NCI-H2227 treated with DMSO at 0.1 percent for 48 hours (cell line): ENCODE data around the gene CDH4.
"Not testable (repeated sequence)": the region's sequence is repeated elsewhere in the genome, so short reads cannot be mapped to it uniquely, and the experiment has no call there.

ENCODE experiments used
- DNase-seq: peaks from one replicate; lab custom pipeline; 2025; lab: John Stamatoyannopoulos, UW

Gene CDH4

DNA sequence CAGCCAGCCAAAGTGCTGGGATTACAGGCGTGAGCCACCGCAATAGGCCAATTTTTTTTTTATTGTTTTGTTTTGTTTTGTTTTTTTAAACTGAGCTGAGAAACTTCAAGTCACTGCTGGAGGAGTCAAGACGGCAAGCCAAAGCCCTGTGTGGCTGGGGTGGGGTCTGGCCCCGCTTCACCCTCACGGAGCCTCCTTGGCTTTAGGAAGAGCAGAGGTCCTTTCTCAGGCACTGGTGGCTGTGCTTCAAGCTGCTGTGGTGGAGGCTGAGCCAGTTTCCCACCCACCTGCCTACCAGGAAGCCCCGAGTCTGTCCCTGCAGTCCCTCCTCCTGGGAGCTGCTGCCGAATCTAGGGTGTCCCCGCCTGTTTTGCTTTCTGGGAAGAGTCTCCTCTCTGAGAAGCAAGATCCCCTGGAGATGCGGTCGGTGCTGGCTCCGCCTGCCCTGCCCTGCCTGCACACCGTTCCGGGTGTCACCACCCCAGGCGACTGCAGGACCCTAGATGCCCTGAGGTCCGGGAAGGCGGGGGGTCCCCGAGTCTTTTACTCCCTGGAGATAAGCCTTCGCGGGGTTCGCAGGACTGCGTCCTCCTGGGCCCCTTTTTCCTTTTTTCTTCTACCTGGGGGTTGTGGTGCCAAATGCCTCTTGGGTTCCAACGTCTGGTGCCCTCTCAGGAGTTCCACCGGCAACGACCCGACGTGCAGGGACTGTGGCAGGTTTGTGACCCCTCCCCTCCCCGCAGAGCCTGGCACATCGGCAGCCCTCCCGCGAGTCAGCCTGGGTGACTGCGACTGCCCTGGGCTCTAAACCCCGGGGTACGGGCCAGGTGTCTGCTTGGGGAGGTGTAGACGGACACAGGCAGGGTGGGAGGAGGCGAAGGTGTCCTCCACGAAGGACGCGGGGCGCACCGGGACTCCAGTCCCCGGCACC, 712.9 kb downstream of the CDH4 start:
- DNase-seq = no peak

DNA sequence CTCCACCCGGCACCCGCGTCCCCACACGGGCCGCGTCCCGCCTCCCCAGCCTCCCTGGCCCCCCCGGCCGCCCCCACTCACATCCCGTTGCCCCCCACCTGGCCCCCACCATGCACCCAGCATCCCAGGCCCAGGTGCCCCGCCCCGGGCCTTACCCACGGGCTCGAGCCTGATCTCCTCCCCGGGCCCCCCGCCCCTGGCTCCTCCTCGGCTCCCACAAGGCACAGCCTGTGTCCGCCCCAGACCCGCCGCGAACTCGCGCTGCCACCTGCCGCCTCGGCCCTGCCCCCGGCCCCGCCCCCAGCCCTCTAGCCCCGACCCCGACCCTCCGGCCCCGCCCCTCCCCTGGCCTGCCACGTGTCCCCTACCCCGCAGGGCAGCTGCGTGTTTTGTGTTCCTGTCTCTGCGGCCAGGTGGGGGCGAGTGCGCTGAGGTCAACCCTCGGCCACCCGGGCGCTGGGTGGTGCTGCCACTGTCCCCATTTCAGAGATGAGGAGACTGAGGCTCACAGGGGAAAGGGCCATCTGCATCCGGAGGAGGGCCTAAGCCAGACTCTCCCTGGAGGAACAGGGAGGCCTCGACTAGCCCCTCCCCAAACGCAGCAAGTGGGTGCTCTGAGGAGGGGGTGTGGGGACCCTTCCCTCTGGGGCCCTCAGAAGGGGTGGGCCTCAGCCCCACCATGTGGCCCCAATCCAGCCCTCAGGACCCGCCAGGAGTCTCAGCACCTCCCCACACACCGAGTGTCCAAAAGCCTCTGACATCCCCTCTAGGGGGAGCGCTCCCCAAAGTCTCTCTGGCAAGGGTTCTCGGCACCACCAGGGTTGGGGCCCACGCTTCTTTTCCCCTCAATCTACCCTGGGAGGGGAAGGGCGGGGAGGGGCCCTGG, 713.8 kb downstream of the CDH4 start:
- no peak for DNase-seq

DNA sequence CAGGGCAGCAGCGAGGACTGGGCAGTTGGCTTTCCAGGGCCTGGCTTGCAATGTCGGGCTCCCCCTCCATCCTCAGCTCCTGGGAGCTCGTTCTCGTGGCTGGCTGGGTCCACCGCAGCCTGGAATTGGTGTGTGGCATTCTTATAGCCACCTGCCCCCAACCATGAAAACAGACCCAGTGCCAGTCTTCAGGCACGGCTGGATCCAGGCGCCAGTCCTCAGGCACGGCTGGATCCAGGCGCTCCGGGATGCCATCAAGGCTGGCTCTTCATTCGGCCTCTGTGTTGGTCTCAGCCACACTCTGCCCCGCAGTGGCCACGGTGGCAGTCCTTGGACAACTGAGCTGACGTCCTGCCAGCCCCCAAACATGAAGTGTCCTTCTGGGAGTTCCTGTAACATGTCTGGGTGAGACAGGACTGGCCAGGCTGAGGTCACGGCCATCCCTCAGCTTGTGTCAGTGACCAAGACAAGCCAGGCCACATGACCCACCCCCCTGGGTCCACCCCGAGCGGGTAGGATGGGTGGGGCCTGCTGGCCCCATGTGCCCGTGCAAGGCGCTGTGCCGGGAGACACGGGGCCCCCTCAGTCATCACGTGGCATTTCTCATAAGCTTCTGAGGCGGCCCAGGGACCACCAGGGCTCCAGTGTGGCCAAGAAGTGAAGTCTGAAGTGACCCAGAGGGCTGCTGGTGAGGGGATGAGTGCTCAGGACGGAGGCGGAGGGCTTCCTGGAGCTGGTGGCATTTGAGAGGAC, 714.6 kb downstream of the CDH4 start:
- DNase-seq = no peak

DNA sequence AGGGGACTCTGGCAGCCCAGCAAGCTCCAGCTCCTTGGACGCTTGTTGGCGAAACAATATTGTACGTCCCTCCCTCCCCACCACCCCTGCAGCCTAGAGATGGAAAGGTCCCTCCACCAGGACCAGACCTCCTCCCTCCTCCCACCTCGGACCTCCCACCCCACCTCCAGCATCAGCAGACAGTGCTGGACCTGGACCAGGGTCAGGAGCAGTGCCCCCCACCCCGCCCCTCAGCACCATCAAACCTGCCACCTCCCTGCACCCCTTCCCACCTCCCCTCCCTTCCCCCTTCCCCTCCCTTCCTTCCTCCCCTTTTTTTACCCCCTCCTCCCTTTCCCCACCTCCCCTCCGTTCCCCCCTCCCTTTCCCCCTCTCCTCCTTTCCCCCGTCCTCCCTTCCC, 715.2 kb downstream of the CDH4 start:
- no peak for DNase-seq

DNA sequence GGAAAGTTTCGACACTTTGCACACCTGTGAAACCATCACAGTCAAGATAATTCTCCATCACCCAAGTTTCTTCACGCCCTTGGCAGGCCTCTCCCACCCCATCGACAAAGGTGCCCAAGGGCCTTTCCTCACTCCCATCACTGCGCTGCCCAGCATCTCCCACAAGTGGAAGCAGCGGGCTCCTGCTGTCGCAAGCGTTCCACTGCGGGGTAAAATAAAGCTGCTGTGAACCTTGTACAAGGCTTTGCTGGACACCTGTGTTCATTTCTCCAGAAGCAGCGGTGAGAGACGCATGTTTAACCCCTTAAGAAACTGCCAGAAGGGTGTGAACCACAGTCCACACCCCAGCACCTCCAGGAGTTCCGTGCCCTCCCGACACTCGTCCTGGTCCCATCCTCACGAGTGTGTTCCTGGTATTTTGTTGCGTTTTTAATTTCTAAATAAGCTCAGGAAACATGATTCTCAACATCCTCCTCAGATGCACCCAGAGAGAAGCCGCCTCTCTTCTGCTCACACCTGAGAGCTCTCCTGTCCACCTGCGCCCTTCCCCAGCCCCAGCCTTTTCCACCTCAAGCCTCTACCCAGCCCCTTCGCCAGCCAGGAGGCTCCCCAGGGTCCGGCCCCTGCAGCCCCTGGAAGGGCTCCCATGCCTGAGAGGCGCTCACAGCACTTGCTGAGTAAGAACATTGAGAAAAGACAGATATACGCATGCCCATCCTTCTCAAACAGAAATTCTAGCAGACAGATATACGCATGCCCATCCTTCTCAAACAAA, 716.2 kb downstream of the CDH4 start:
- DNase-seq = no peak

DNA sequence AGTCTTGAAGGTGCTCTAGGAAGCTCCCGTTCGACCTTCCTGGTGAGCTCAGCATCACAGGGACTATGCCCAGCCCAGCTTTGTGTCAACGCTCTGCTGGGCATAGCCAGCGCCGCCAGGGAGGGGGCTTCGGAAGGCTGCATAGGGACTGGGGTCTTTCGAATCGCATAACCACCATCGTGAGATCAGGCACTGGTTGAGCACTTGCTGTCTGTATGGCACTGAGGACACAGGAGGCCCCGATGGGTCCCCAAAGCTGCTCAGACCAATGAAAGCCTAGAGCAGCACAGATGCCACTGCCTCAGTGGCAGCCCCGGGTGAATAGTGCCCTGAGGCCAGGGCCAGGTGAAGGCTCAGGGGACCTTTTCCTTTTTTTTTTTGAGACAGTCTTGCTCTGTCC, 716.9 kb downstream of the CDH4 start:
- no peak for DNase-seq

DNA sequence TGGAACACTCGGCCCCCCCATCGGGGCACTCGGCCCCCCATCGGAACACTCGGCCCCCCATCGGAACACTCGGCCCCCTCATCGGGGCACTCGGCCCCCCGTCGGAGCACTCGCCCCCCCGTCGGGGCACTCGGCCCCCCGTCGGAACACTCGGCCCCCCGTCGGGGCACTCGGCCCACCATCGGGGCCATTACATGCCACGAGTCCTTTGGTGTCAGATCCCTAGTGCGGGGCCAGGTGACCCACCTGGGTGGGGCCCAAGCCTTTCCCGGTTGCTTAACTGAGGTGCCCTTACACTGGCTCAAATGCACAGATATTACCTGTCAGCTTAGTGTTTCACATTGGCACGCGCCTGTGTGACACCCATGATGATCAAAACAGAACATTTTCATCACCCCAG, 717.7 kb downstream of the CDH4 start:
- no peak for DNase-seq

DNA sequence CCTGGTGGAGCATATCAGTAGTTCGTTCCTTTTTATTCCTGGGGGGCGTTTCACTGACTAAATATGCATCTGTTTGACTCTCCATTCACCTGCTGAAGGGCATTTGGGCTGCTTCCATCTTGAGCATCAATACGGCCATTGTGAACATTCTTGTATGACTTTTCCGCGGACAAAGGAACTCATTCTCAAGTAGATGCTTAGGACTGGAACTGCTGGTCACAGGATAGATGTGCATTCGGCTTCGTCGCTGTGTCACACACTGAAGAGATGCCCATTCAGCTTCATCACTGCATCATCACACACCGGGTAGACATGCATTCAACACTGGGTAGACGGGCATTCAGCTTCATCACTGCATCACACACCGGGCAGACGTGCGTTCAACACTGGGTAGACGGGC, 718.3 kb downstream of the CDH4 start:
- no peak for DNase-seq

DNA sequence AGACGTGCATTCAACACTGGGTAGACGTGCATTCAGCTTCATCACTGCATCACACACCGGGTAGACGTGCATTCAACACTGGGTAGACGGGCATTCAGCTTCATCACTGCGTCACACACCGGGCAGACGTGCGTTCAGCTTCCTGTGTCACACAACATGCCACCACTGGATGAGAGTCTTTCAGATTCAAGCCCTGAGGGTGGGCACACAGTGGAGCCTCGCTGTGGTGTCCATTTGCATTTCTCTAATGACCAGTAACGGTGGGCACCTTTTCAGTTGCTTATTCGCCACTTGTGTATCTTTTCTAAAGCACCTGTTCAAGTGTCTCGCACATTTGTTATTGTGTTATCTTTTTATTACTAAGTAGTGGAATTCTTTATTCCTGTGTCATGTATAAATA, 719.5 kb downstream of the CDH4 start:
- not testable (repeated sequence) for DNase-seq

DNA sequence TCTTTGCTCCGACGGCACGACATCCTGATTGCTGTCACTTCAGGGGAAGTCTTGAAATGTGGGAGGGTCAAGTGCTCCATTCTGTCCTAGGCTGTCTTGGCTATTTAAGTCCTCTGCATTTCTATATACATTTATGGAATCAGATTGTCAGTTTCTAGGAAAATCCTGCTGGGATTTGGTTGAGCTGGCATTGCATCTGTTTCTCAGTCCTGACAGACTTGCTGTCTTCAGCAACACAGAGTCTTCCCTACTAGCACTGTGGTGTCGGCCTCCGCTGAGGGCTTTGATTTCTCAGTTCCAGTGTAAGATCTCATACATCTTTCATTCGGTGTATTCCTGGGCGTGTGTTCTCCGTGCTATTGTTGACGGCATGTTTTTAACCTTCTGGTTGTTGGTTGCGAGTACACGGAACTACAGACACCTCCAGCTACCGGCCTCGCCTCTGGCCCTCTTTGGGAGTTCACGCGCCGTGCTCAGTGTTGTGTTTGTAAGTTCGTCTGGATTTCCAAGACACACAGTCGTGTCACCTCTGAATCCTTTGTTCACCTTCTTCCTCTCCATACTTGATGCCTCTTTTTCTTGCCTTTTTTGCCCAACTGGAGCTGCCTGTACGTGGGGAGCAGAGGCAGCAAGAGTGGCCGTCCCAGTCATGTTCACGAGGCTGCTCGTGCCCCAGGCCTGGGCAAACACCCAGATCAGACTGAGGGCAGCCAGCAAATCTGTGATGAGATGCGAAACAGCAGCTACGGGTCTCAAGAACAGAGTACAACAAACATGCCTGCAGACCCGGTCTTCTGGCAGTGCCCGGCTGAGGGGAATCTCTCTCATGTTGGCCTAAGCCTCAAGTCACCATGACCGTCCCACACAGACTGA, 720.8 kb downstream of the CDH4 start:
- no peak for DNase-seq

DNA sequence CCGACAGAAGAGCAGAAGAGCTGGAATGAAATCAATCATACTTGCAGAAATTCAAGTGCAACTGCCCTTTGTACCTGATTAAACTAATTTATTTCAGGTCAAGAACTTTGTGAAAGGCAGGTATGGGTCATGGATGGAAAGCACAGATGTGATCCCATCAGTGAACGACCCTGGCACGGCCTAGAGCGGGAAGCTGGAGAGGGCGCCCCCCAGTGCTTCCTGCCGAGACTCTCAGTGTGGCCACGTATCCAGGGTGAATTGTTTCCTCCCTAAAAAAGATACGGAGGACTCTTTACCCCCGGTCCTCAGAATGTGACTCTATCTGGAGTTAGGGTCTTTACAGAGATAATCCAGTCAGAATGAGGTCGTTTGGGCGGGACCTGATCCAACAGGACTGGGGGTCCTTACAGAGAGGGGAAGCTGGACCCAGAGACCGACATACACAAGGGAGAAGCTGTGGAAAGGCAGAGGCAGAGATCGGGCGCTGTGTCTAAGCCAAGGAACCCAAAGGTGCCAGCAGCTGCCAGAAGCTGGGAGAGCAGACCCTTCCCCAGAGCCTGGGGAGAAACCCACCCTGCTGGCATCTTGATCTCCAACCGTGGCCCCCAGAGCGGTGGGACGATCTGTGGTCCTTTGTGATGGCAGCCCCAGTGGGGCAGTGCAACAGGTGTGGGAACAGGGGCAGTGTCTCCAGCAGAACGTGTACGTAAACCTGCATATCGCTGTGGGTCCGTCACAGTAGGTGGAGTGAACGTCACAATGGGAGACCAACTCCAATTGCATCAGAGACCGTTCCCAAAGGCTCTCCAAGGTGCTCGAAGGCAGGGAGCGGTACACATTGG, 721.7 kb downstream of the CDH4 start:
- DNase-seq = no peak

DNA sequence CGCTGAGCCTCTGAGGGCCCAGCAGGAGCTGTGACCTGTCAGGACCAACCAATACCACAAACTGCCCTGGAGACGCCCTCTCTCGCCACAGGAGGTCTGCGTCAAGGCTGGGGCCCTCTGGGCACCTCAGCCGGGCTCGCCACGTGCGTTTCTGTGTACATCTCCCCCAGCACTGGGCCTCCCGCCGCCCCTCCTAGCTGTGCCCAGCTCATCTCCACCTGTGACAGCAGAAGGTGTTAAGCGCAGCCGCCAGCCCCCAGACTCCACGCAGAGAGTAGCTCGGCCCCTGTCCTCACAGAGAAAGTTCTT, 722.2 kb downstream of the CDH4 start:
- no peak for DNase-seq

DNA sequence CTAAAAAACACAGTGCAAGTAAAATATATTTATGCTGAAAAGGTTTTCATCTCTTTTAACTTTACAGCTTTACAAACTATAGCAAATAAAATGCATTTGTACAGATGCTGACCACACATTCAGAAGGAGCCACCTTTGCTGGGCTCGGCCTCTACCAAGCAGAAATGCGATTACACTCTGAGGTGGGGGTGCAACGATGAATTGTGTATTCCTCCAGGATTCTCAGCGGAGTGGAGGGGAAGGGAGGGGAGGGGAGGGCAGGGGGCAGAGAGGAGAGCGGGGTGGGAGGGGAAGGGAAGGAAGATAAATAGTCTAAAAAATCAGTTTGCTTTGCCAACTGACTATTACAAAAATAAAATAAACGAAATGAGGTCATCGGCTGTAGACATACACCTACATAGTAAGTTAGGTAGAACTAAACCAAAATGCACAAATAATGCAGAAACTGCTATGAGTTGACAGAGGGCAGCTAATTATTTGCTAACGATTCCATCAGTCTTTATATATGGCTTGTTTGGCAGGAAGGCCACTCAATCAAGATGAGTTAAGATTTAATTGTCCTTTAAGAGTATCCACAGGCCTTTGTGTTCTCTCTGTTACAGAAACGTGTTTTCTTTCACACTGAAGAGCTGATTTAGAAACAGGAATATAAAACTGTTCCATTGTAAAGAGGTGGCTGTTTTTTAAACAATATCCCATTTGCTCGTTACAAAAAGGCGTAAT, 723.5 kb downstream of the CDH4 start:
- no peak for DNase-seq

DNA sequence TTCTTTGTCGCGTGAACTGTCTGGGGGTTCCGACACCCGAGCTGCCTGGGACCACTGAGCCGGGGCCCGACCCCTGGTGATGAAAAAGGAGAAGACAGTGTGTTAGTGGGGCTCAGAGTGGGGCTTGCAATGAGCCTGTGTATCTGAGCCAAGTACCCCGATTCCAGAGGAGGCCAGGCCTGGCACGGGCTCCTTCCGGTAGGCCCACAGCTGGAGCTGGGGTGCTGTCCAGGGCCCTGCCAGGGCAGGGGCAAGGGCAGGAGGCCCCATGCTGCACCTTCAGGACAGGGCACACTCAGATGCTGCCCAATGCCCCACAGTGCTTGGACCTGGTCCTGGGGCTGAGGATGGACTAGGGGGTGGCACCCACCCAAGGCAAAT, 724.2 kb downstream of the CDH4 start:
- no peak for DNase-seq

DNA sequence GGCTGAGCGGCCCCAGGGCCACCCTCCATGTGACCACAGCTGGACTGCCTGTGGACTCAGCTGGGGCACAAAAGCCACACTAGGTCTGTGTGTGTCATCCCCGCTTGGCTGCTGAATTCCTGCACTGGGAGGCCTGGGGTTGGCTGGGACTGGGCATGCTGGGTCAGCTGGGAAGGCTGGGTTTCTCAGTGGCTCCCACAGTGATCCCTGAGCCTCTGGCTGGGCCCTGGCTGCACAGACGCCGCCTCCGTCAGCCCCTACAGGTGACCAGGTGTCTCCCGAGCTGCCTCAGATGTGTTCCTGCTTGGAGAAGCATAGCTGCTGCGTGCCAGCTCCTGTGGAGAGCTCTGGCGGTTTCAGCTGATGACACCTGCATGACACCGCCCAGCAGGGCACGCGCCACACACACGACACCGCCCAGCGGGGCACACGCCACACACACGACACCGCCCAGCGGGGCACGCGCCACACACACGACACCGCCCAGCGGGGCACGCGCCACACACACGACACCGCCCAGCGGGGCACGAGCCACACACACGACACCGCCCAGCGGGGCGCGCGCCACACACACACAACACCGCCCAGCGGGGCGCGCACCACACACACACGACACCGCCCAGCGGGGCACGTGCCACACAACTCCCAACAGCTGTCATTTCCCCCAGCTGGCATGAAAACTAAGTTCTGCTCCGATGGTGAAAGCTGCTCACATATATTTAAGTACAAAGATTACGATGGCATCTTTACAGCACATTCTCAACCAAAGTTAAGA, 724.8 kb downstream of the CDH4 start:
- DNase-seq = no peak

DNA sequence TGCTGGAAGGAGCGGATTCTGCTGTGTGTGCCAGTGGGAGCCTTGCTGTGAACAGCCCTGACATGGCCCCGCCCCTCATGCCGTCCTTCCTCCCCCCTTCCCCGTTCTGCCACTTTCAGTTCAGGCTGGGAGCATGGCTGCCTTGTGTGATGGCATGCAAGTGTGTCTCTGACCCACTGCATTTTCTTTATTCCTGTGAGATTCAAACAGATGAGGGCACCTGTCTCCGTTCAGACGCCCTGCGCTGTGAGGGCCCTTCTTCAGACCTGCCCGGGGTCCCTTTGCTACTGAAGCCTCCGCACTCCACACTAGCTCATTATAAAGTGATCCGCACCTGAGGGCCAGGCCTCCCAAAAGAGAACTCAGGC, 725.3 kb downstream of the CDH4 start:
- DNase-seq = no peak

DNA sequence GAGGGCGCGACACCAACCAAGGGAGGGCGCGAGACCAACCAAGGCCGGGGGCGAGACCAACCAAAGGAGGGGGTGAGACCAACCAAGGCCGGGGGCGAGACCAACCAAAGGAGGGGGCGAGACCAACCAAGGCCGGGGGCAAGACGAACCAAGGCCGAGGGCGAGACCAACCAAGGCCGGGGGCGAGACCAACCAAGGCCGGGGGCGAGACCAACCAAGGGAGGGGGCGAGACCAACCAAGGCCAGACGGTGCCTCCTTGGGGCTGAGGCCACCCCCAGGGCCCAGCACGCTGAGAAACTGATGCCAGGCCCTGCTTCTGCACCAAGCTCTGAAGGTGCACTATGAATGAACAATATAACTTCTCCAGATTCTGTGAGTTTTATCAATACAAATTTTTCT, 726.4 kb downstream of the CDH4 start:
- no peak for DNase-seq

DNA sequence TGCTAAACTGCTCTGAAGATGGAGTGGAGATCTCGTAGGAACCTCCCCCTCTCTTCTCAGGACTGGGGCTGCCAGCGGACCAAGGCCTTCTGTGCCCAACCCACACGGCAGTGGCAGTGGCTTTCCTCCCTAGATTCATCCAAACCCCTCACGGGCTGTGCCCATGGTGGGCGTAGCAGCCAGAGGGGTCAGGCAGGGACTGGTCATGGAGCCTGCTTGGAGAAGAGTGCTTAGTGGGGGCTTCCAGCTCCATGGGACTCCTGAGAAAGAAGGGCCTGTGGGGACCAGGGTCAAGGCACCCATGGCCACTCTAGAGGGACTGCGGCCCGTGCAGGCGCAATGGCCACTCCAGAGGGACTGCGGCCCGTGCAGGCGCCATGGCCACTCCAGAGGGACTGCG, 727.0 kb downstream of the CDH4 start:
- DNase-seq = no peak
